GM12878 (cell line): ENCODE results near the gene PLK5. TPM values are rescaled to one million over a fixed set of nuclear protein-coding genes. Genes with fewer than 3 reads are reported as not detected.

Source experiments
- ATF7 ChIP-seq: fragments of 450-650 bp; IDR thresholded peaks from 2 replicates; pipeline ENCODE4 v1.6.1; 2016; ENCODE audit warnings: low read depth, mild to moderate bottlenecking
- BCL11A ChIP-seq: IDR thresholded peaks from 2 replicates; pipeline ENCODE4 v1.6.1; 2011; ENCODE audit warnings: low read depth, low read length
- CBFB ChIP-seq: IDR thresholded peaks from 2 replicates; pipeline ENCODE4 v1.6.1; 2016; ENCODE audit warnings: antibody characterized with exemption, low read depth
- EGR1 ChIP-seq, 2 experiments: IDR thresholded peaks; 1 replicate in 1 of 2; 2 replicates in 1 of 2; pipeline ENCODE4 v1.6.1; 2011 to 2012; ENCODE audit warnings: low read depth in 2 of 2, low read length in 2 of 2, borderline replicate concordance in 1 of 2, mild to moderate bottlenecking in 1 of 2, moderate library complexity in 1 of 2
- HDAC6 ChIP-seq: fragments of 200-600 bp; sonication (generic); IDR thresholded peaks from one replicate; pipeline ENCODE4 v1.8.0; 2017; ENCODE audit warnings: antibody characterized with exemption; ENCODE audit not compliant: unreplicated experiment
- MXI1 ChIP-seq: fragments of 150-350 bp; IDR thresholded peaks from 2 replicates; pipeline ENCODE4 v1.6.1; 2011; ENCODE audit warnings: low read depth, mild to moderate bottlenecking, inconsistent platforms, low read length, improper control_type of control experiment
- NKRF ChIP-seq: fragments of 450-650 bp; conservative IDR thresholded peaks from 2 replicates; pipeline ENCODE4 v1.6.1; 2017; ENCODE audit warnings: mild to moderate bottlenecking, moderate library complexity
- SMC3 ChIP-seq: IDR thresholded peaks from 2 replicates; pipeline ENCODE4 v1.6.1; 2011; ENCODE audit warnings: low read length, improper control_type of control experiment, borderline replicate concordance
- TCF3 ChIP-seq: IDR thresholded peaks from 2 replicates; pipeline ENCODE4 v1.6.1; 2012; ENCODE audit warnings: low read depth, mild to moderate bottlenecking, low read length, borderline replicate concordance; ENCODE audit not compliant: insufficient read depth
- ZBTB4 ChIP-seq: fragments of 450-650 bp; formaldehyde crosslinking; IDR thresholded peaks from 2 replicates; pipeline ENCODE4 v1.4.0; 2022; ENCODE audit warnings: mild to moderate bottlenecking, moderate library complexity
- polyA plus RNA-seq, 11 experiments: library from polyadenylated mRNA; depleted of rRNA in 4 of 11; unstranded in 6 of 11; stranded (reverse) in 5 of 11; fragments of >200 nt; fragmentation: Nextera tagmentation in 4 of 11; fragmentation: Illumina TruSeq in 1 of 11; extraction: Ambion mirVana in 4 of 11; extraction: Trizol in 1 of 11; gene quantifications; 1 replicate in 1 of 11; 2 replicates in 10 of 11; pipeline versions ENCODE4 v1.2.1 to v1.2.3, GENCODE V29; 2011 to 2016; ENCODE audit warnings: inconsistent platforms in 2 of 11, missing spikeins in 2 of 11, low read depth in 1 of 11
- total RNA-seq, 4 experiments: library from RNA; depleted of rRNA in 3 of 4; stranded (reverse); fragments of >200 nt in 3 of 4; fragmentation: Illumina TruSeq in 1 of 4; extraction: Trizol in 1 of 4; gene quantifications; 2 replicates each; pipeline versions ENCODE4 v1.2.1 to v1.2.3, GENCODE V29; 2013 to 2021

PLK5 gene
- total and polyA plus RNA-seq, 10 of the 15 experiments (the other 5 are each of a cell fraction or from before 2014, with no cell fraction given): 0.13 TPM; not detected in 9

- TF ChIP-seq BCL11A (no peak), MXI1 (no peak), EGR1 (IDR thresholded peaks at IDR 0.05; ENCODE audit: borderline replicate concordance in 1 of 2, low read depth in 2 of 2, low read length in 2 of 2) (no peak), SMC3 (no peak), ZBTB4 (no peak), TCF3 (no peak), HDAC6 (no peak), NKRF (no peak), ATF7 (no peak), CBFB (no peak)
Observed at GRCh38 chr19:1491849-1492170, 32.1 kb upstream of the PLK5 start (continued).
